Inferior parietal cortex (tissue), 1 donor: ENCODE results near the gene CAMK2N1.
"Not testable (repeated sequence)": the region's sequence is repeated elsewhere in the genome, so short reads cannot be mapped to it uniquely, and the experiment has no call there.

Experiments used
- DNase-seq: peaks from one replicate; pipeline ENCODE4 v3.0.0-alpha.2; 2016; ENCODE audit errors: extremely low spot score

CAMK2N1 gene

GRCh38 chr1:20485527-20486456 lies at the start of gene CAMK2N1:
CAMK2N1 (minus strand) TSS chr1:20486210; CDS start chr1:20485379, 831 bp downstream.
- peak; percentile 69 for DNase-seq

- no peak for DNase-seq
These were observed 48.8 kb upstream of the CAMK2N1 start for GRCh38 chr1:20534659-20535417.

GRCh38 chr1:20533635-20534034 lies 47.6 kb upstream of the CAMK2N1 start:
- DNase-seq: no peak

- DNase-seq: peak; percentile 39
These were observed 44.9 kb upstream of the CAMK2N1 start for GRCh38 chr1:20530901-20531300.

GRCh38 chr1:20530306-20530705 lies 44.3 kb upstream of the CAMK2N1 start:
- no peak for DNase-seq

GRCh38 chr1:20528221-20528620 lies 42.2 kb upstream of the CAMK2N1 start:
- DNase-seq: no peak

DNA sequence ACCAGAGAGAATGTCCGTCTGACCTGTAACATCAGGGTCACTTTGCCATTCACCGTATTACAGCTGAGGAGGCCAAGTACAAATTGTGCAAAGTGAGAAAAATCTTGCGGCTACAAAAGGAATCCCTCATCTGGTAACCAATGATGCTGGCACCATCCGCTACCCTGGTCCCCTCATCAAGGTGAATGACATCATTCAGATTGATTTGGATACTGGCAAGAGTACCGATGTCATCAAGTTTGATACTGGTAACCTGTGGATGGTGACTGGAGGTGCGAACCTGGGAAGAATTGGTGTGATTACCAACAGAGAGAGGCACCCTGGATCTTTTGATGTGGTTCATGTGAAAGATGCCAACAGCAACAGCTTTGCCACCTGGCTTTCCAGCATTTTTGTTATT lies 40.3 kb upstream of the CAMK2N1 start:
- no peak for DNase-seq

DNA sequence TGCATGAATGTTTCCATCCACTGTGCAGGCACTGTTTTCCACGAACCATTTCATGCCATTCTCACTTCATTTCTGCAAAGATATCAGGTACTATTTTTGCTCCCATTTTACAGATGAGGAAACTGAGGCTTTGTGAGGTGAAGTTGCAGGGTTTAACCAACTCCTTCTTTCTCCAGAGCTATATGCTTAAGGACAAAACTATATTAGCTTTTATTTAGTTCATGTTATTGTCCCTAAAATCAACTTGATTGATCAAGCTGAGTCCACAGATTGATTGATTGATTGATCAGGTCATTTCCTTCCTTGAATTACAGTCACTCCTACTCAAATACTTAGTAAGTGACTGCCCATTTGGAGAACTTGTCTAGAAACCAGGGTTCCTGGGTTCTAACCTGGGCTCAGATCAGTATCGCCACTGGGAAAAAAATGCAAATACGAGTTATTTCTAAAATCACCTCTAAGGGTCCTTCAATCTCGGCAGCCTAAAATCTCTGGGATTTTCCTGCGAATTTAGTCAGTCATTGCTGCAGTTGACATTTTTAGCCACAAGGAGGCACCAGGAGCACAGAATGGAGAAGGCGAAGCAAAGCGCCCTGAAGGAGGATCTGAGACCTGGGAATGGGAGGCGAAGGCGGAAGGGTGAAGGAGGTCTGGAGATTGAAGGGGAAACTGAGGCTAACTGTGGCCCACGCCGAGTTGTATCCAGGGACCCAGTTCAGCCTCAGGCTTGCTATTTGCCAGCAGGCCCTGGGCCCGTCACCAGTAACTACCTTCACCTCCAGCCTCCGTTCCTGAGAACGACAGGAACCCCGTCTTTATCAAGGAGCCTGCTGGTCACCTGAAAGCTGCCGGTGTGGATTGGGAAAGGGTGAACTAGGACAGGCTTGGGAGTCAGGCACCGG lies 36.2 kb upstream of the CAMK2N1 start:
- DNase-seq: peak; percentile 91

DNA sequence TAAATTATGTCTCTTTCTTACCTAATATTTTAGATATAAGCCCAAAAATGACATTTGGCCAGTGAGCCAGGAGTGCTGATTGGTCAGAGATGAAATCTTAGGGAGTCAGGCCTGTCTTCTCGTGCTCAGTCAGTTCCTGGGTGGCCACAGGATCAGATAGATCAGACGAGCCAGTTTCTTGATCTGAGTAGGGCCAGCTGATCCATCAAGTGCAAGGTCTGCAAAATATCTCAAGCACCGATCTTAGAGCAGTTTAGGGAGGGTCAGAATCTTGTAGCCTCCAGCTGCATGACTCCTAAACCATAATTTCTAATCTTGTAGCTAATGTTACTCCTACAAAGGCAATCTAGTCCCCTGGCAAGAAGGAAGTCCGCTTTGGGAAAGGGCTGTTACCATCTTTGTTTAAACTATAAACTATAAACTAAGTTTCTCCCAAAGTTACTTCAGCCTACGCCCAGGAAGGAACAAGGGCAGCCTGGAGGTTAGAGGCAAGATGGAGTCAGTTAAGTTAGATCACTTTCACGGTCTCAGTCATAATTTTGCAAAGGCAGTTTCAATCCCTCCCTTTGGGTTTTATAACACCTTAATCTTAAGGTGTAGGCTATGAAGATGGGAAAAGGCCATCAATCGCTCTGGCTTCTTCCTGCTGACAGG lies 33.7 kb upstream of the CAMK2N1 start:
- not testable (repeated sequence) for DNase-seq

DNA sequence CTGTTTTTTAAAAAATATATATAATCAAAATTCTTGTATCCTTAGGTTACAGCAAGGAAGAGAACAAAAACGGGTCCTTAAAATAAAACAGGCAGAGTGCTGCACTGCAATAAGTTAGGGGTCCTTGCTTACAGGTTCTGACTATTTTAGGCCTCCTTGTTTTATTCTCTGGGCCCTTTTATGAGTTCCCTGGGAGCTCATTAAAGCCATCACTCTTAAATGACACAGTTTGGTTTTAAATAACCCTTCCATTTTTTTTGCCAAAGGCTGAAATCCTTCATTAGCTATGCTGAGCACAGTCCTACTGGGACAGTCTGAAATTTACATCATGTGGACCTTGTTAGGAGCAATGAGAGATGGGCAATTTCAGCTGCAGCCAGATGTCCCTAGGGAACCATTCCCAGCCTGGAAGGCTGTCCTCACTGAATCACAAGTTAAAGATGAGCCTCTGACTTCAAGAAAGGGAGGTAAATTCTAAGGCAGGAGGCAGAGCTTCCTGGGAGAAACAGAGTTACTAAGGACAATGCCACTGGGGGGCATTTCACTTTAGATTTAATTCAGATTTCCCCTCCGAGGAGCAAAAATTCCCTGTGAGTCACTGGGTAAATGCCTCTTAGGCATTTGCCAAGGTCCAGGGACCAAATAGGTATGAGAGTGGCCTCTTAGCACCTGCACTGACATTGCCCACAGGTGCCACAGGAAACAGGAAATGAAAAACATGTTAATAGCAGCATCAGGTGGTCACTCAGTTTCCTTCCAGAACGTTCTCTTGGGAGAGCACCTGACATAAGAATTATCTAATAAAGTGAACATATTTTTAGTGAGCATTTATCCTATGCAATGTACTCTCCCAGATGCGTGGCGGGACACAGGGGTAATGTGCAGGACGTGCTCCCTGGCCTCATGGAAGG lies 25.8 kb upstream of the CAMK2N1 start:
- DNase-seq: no peak

DNA sequence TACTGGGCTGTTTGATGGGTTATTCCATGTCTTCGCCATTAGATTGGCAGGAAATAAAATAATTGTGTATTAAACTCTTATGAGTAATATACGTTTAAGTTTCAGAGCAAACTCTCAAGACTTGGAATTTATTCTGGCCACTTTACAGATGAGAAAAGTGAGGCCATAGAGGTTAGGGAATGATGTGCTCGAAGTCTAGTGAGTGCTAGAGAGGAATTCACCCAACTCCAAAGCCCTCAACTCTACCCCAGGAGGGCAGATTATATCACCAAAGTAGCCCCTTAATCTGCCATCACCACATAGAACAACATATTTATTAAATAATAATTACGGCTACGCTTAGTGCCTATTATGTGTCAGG lies 22.4 kb upstream of the CAMK2N1 start:
- DNase-seq: no peak

DNA sequence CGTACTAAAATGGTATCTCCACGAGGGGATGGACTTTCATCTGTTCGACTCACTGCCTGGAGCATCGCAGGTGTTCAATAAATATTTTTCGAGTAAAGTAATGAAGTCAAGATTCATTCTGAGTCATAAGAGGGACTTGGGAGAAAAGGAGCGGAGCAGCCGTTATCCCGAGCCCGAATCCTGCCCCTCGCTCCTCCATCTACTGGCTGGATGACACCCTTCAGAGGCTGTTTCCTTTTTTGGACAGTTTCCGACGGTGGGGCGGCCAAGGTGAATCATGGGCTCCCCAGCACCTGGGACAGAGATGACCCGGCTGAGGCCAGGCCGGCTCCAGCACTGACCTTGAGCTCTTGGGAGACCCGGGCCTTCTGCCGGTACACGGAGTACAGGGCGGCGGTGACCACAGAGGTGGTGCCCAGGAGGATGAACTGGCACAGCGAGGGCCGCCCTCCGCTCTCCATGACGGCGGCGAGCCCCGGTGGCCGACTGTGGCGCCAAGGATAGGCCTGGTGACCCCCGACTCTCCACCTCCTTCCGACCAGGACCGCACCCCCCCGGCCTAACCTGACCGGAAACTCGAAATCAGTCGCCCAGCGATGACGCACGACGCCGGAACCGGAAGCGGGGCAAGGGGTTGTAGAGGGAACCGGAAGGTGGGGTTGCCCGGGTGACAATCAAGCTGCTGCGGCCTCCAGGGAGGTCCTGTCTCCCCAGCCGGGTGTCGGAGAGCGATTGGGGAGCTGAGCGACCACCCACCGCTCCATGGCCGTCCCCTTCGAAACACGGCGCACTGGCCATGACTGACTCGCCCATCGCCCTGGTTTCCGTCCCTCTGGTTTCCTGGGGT lies 21.8 kb upstream of the CAMK2N1 start, which contains the start of gene MUL1:
Gene MUL1 (minus strand): TSS at position 588 of the 847 bp plus-strand sequence. CDS start 127 bp downstream, at position 461.
- peak; percentile 97 for DNase-seq

GRCh38 chr1:20507248-20507563 lies 21.2 kb upstream of the CAMK2N1 start:
- no peak for DNase-seq

DNA sequence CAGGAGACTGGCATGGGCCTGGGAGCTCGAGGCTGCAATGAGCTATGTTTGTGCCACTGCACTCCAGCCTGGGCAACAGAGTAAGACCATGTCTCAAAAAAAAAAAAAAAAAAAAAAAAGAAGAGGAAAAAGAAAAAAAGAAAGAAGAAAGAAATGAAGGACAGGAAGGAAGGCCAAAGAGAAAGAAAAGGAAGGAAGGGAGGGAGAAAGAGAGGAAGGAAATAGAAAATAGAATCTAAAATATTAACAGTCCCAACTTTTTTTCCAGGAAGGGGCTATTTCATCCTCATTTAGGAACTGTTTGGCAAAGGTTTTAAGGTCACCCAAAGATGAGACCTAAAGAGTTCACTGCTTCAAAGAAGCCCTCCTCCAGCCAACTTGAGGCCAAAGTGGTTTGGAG lies 19.5 kb upstream of the CAMK2N1 start:
- DNase-seq: no peak

DNA sequence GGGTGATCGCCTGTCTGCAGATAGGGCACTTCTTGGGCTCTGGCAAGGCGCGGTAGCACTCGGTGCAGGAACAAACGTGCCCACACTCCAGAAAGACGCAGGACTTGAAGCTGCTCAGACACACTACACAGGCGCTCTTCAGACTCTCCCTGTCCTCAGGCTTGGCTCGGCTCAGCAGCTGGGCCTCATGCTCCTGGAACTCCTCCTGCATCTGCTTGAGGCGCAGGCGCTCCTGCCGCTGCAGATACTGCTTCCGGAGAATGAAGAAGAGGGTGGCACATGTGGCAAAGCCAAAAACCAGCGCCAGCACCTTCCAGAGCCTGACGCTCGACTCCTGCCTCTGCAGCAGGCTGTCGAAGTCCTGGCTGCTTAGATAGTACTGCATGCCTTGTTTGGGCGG lies 14.7 kb upstream of the CAMK2N1 start:
- DNase-seq: no peak

DNA sequence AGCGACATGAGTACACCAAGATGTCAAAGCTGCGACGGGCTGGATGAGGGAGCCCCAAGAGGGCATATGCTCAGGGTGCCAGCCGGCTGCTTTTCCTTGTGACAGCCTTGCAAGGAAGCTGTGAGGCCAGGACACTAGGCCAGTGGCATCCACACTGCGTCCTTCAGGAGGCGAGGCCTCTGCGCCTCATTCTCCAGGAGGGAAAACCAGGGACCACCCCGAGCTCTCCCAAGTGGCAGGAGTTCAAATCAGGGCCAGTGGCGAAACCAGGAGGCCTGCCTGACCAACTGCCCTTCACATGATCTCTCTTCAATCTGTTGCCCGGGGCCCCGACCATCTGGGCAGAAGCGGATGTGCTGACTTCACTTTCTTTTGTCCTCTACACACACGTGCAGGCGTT lies 13.7 kb upstream of the CAMK2N1 start:
- DNase-seq: no peak

GRCh38 chr1:20499105-20499504 lies 13.1 kb upstream of the CAMK2N1 start:
- DNase-seq: no peak

- DNase-seq: no peak
These were observed 12.1 kb upstream of the CAMK2N1 start for GRCh38 chr1:20498116-20498515.

- no peak for DNase-seq
These were observed 11.5 kb upstream of the CAMK2N1 start for GRCh38 chr1:20497506-20497905.
